HepG2 (cell line): ENCODE results near the gene WDR76. TPM values are rescaled to one million over a fixed set of nuclear protein-coding genes. Genes with fewer than 3 reads are reported as not detected.

Experiments
- CEBPG ChIP-seq: IDR thresholded peaks from 2 replicates; pipeline ENCODE4 v1.6.1; 2016
- FOXJ3 ChIP-seq: sonication (generic); formaldehyde crosslinking; IDR thresholded peaks from 2 replicates; pipeline ENCODE4 v1.4.0; 2020; ENCODE audit warnings: missing genetic modification reagents, mild to moderate bottlenecking, borderline replicate concordance
- GZF1 ChIP-seq: sonication (generic); formaldehyde crosslinking; IDR thresholded peaks from 2 replicates; pipeline ENCODE4 v1.5.1; 2020; ENCODE audit warnings: mild to moderate bottlenecking, missing genetic modification reagents
- HES4 ChIP-seq: sonication (generic); formaldehyde crosslinking; IDR thresholded peaks from 2 replicates; pipeline ENCODE4 v1.9.0; 2021; ENCODE audit warnings: mild to moderate bottlenecking, missing genetic modification reagents, borderline replicate concordance
- HNRNPH1 ChIP-seq: fragments of 200-400 bp; formaldehyde crosslinking; optimal IDR thresholded peaks from 2 replicates; pipeline ENCODE3; 2017; ENCODE audit warnings: mild to moderate bottlenecking, low read depth, low read length
- LRRFIP1 ChIP-seq: sonication (generic); formaldehyde crosslinking; conservative IDR thresholded peaks from 2 replicates; pipeline ENCODE4 v1.4.0; 2020; ENCODE audit warnings: missing genetic modification reagents
- POLR2A ChIP-seq, 2 experiments: IDR thresholded peaks; 2 replicates each; pipeline ENCODE4 v1.6.1; 2011; ENCODE audit warnings: low read depth in 2 of 2, low read length in 2 of 2, mild to moderate bottlenecking in 1 of 2, moderate library complexity in 1 of 2; ENCODE audit not compliant: insufficient read depth in 1 of 2
- RBAK ChIP-seq: sonication (generic); formaldehyde crosslinking; IDR thresholded peaks from 2 replicates; pipeline ENCODE4 v1.5.1; 2020; ENCODE audit warnings: mild to moderate bottlenecking, missing genetic modification reagents
- TCF7 ChIP-seq: sonication (generic); IDR thresholded peaks from 2 replicates; pipeline ENCODE4 v1.6.1; 2016; ENCODE audit warnings: antibody characterized with exemption, low read depth
- THAP8 ChIP-seq: sonication (generic); formaldehyde crosslinking; IDR thresholded peaks from 2 replicates; pipeline ENCODE4 v1.5.1; 2020; ENCODE audit warnings: missing genetic modification reagents, mild to moderate bottlenecking, borderline replicate concordance
- ZNF33B ChIP-seq: sonication (generic); formaldehyde crosslinking; IDR thresholded peaks from 2 replicates; pipeline ENCODE4 v1.5.1; 2020; ENCODE audit warnings: mild to moderate bottlenecking, missing genetic modification reagents
- ZNF563 ChIP-seq: sonication (generic); formaldehyde crosslinking; IDR thresholded peaks from 2 replicates; pipeline ENCODE4 v1.8.0; 2022; ENCODE audit warnings: mild to moderate bottlenecking, moderate library complexity, missing genetic modification reagents
- ZNF609 ChIP-seq: sonication (generic); formaldehyde crosslinking; IDR thresholded peaks from 2 replicates; pipeline ENCODE4 v1.4.0; 2020; ENCODE audit warnings: mild to moderate bottlenecking, missing genetic modification reagents, borderline replicate concordance
- polyA plus RNA-seq, 8 experiments: library from polyadenylated mRNA; depleted of rRNA in 3 of 8; stranded (reverse) in 7 of 8; unstranded in 1 of 8; fragments of >200 nt; fragmentation: Illumina TruSeq in 4 of 8; extraction: Trizol in 4 of 8; gene quantifications; 2 replicates each; pipeline versions ENCODE4 v1.2.1 to v1.2.3, GENCODE V29; 2011 to 2016; ENCODE audit warnings: low read depth in 4 of 8, missing spikeins in 1 of 8, mixed read lengths in 1 of 8; ENCODE audit not compliant: insufficient read depth in 1 of 8
- total RNA-seq, 5 experiments: library from RNA; depleted of rRNA; stranded (reverse); fragments of >200 nt; fragmentation: Illumina TruSeq; extraction: Trizol; gene quantifications; 2 replicates each; pipeline ENCODE4 v1.2.3, GENCODE V29; 2016; ENCODE audit warnings: low read depth in 1 of 5
- TF ChIP-seq, protein P1 (sequence below): sonication (generic); formaldehyde crosslinking; IDR thresholded peaks from 2 replicates; pipeline ENCODE4 v1.4.0; 2020; ENCODE audit warnings: missing genetic modification reagents
- TF ChIP-seq, protein P2 (sequence below): sonication (generic); formaldehyde crosslinking; IDR thresholded peaks from 2 replicates; pipeline ENCODE4 v1.5.1; 2020; ENCODE audit warnings: missing genetic modification reagents, mild to moderate bottlenecking, borderline replicate concordance
- TF ChIP-seq, protein P3 (sequence below): sonication (generic); formaldehyde crosslinking; IDR thresholded peaks from 2 replicates; pipeline ENCODE4 v1.5.1; 2020; ENCODE audit warnings: mild to moderate bottlenecking, moderate library complexity, missing genetic modification reagents

Gene WDR76
- total and polyA plus RNA-seq, 2 of the 13 experiments (the other 11 are each of a cell fraction or from before 2014, with no cell fraction given): 1.1 to 9.7 TPM

- peak; percentile 52; the same call in 1 of the 2 replicates for TF ChIP-seq ZNF563 (CRISPR knock-in tag)
- peak; percentile 88 for TF ChIP-seq ZNF33B (CRISPR knock-in tag)
- peak; percentile 66 to 68 for TF ChIP-seq POLR2A (IDR thresholded peaks at IDR 0.05; ENCODE audit: insufficient read depth in 1 of 2, low read depth in 2 of 2, low read length in 2 of 2)
- TF ChIP-seq HES4 (CRISPR knock-in tag): peak; percentile 30; the same call in 1 of the 2 replicates
- TF ChIP-seq CEBPG (CRISPR knock-in tag): peak; percentile 12; the same call in 1 of the 2 replicates
- 0 out of 2 replicates have a peak, but pooled peaks have one; percentile 70 for TF ChIP-seq LRRFIP1 (CRISPR knock-in tag)
- TF ChIP-seq, protein P1, sequence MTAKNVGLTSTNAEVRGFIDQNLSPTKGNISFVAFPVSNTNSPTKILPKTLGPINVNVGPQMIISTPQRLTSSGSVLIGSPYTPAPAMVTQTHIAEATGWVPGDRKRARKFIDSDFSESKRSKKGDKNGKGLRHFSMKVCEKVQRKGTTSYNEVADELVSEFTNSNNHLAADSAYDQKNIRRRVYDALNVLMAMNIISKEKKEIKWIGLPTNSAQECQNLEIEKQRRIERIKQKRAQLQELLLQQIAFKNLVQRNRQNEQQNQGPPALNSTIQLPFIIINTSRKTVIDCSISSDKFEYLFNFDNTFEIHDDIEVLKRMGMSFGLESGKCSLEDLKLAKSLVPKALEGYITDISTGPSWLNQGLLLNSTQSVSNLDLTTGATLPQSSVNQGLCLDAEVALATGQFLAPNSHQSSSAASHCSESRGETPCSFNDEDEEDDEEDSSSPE (CRISPR knock-in tag): peak; percentile 84
- TF ChIP-seq FOXJ3 (CRISPR knock-in tag): peak; percentile 44; the same call in 1 of the 2 replicates
- no peak for TF ChIP-seq RBAK
- no peak for TF ChIP-seq GZF1
- TF ChIP-seq THAP8: no peak
- TF ChIP-seq, protein P2, sequence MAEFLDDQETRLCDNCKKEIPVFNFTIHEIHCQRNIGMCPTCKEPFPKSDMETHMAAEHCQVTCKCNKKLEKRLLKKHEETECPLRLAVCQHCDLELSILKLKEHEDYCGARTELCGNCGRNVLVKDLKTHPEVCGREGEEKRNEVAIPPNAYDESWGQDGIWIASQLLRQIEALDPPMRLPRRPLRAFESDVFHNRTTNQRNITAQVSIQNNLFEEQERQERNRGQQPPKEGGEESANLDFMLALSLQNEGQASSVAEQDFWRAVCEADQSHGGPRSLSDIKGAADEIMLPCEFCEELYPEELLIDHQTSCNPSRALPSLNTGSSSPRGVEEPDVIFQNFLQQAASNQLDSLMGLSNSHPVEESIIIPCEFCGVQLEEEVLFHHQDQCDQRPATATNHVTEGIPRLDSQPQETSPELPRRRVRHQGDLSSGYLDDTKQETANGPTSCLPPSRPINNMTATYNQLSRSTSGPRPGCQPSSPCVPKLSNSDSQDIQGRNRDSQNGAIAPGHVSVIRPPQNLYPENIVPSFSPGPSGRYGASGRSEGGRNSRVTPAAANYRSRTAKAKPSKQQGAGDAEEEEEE (CRISPR knock-in tag): no peak
- no peak; the same call in 1 of the 2 replicates for TF ChIP-seq ZNF609 (CRISPR knock-in tag)
- TF ChIP-seq TCF7: no peak
- no peak for TF ChIP-seq HNRNPH1
- TF ChIP-seq, protein P3, sequence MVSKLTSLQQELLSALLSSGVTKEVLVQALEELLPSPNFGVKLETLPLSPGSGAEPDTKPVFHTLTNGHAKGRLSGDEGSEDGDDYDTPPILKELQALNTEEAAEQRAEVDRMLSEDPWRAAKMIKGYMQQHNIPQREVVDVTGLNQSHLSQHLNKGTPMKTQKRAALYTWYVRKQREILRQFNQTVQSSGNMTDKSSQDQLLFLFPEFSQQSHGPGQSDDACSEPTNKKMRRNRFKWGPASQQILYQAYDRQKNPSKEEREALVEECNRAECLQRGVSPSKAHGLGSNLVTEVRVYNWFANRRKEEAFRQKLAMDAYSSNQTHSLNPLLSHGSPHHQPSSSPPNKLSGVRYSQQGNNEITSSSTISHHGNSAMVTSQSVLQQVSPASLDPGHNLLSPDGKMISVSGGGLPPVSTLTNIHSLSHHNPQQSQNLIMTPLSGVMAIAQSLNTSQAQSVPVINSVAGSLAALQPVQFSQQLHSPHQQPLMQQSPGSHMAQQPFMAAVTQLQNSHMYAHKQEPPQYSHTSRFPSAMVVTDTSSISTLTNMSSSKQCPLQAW (CRISPR knock-in tag): peak; percentile 73; the same call in 1 of the 2 replicates
Measured at GRCh38 chr15:43777267-43777914, 49.4 kb upstream of the WDR76 start (continued).
